SK-N-MC (cell line): ENCODE measurements around the gene LAMC3.

Experiments used
- FOXP2 ChIP-seq: optimal IDR thresholded peaks from 2 replicates; pipeline ENCODE3; 2011; ENCODE audit warnings: mild to moderate bottlenecking, moderate library complexity; ENCODE audit not compliant: insufficient read depth; ENCODE audit errors: extremely low read length, control extremely low read depth
- POLR2AphosphoS5 ChIP-seq: IDR thresholded peaks from 2 replicates; pipeline ENCODE4 v1.6.1; 2012; ENCODE audit warnings: mild to moderate bottlenecking, low read depth, low read length, borderline replicate concordance

DNA sequence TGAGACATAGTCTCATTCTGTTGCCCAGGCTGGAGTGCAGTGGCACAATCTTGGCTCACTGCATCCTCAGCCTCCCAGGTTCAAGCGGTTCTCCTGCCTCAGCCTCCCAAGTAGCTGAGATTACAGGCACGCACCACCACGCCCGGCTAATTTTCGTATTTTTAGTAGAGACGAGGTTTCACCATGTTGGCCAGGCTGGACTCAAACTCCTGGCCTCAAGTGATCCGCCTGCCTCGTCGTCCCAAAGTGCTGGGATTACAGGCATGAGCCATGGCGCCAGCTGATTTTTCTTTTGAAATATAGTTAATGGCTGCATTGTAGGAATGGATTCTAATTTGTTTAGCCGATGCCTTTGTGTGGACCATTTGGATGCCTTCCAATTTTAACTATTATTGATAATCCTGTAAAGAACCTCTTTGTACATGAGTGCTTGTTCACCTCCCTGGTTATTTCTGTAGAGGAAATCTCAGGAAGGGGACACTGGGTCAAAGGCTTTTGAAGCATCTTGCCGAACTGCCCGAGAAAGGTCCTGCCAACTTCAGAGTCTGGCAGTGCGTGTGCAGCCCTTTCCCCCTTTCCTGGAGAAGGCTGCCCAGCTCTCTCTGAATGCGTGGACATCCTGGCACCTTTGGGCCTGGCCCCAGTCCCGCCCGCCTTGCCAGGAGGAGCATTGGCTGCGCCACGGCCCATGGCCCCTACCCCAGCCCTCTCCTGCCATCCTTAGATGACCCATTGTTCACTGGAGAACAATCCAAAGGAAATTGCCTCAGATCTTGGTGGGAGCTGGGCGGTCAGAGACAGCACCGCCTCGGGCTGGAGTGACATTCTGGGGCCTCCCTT is 107.5 kb downstream of the LAMC3 start:
- TF ChIP-seq FOXP2 (no peak), POLR2AphosphoS5 (no peak)
